ENCODE results near the gene CNGA3.

DNA sequence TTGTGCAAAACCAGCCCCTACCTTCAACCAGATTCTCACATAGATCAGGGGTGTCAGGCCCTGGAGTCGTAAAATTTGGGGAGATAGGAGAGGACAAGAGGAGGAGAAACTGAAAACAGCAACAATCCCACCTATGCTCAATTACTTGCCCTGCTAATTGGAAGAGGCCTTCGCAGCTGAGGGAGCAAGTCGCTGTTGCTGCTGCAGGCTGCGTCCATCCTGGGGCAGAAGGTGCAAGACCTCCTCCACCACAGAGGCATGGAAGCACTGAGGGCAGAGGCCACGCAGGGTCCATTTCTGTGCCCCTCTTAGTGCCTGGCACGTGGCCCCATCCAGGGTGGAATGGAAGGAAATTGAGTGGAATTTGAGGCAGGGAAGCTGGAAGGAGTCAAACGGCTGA lies 36.5 kb downstream of the CNGA3 start:
- TF ChIP-seq POLR2AphosphoS5 (IDR thresholded peaks at IDR 0.05; ENCODE audit: low read depth) (no peak), EZH2 (IDR thresholded peaks at IDR 0.05; ENCODE audit: low read depth, unreplicated experiment) (no peak), EZH2phosphoT487 (IDR thresholded peaks at IDR 0.05; ENCODE audit: unreplicated experiment) (no peak)
- TF ChIP-seq, protein P1, sequence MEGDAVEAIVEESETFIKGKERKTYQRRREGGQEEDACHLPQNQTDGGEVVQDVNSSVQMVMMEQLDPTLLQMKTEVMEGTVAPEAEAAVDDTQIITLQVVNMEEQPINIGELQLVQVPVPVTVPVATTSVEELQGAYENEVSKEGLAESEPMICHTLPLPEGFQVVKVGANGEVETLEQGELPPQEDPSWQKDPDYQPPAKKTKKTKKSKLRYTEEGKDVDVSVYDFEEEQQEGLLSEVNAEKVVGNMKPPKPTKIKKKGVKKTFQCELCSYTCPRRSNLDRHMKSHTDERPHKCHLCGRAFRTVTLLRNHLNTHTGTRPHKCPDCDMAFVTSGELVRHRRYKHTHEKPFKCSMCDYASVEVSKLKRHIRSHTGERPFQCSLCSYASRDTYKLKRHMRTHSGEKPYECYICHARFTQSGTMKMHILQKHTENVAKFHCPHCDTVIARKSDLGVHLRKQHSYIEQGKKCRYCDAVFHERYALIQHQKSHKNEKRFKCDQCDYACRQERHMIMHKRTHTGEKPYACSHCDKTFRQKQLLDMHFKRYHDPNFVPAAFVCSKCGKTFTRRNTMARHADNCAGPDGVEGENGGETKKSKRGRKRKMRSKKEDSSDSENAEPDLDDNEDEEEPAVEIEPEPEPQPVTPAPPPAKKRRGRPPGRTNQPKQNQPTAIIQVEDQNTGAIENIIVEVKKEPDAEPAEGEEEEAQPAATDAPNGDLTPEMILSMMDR (conservative IDR thresholded peaks at IDR 0.05; ENCODE audit: low read depth in 2 of 2): no peak

Measured in GM23338 (cell line).